HG03060 (cell line): ENCODE data around the gene HLA-DPA1.
A peak's percentile ranks its signal among the peaks of the same experiment; 100 is the strongest.

ENCODE experiments used
- ATAC-seq: cut with Tn5 transposase; IDR thresholded peaks from one replicate; pipeline ENCODE4 v1.9.1; 2021; ENCODE audit warnings: low read depth, moderate number of reproducible peaks; ENCODE audit not compliant: unreplicated experiment

The HLA-DPA1 gene

DNA sequence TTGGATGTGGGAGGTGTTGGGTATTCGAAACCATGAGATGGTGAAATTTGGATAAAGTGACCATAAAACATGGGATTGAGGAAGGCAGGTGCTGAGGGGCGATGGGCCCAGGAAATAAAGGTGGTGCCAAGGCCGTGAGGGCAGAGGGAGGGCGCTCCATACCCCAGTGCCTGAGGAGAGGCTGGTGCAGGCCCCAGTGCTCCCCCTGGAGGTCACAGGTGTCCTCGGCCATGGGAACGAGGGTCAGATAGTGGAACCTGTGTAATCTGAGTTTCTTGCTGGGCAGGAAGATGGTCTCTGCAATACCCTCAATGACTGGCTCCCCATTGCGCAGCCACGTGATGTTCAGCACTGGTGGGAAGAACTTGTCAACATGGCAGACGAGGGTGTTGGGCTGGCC is 18.5 kb upstream of the HLA-DPA1 start:
- ATAC-seq, result no peak

DNA sequence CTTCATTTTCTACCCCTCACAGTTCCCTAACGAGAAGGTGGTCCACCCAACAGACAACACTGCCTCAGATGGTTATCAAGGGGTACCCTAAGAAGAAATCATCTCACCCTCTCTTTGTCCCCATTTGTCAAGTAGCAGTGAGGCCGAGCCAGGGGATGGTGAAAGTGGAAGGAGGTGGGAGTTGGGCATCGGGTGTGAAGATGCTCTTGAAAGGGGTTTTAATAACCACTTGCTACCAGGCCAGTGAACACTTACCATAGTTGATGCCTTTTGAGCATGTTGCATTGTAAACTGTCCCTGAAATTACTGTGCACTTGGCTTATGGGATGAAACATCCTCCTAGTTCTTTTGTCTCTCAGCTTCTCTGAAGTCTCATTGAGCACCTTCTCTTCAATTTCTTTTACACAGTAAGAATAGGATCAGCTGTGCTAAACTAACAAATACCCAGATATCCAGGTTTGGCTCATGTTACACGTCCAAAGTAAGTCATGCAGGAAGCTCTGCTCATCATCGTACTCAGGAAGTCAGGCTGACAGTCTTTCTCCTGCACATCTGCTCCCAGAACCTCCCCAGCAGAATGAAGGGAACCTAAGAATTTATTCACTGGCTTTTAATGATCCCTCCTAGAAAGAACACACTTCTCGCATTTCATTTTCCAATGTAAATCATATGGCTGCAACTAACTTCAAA is 15.6 kb upstream of the HLA-DPA1 start:
- ATAC-seq, result no peak

DNA sequence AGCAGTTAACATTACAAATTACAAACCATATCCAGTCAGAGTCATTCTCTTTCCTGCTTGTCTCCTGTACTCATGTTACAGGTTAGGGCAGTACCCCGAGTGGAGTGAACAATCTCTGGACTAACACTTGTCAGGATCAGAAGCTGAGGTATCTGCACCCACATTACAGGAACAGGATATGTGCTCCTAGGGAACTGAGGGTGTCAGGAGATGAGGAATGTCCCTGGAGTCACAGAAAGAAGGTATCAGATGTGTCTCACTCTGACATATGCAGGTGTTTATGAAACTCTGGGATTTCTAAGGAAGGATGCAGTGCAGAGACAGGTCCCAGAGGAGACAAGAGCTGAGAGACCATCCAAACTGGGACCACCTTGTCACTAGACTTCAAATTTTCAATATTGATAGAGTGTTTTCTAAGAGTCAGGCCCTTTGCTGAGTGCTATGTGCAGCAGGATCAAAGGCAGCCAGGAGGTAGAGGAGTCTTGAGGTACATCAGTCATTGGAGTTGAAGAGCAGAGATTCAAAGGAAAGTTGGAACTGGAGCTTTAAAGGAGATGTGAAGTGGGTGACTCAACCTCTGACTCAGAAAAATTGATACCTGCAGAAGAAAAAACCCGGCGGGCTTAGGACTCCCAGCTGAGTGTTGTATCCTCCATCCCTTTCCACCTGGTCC is 14.9 kb upstream of the HLA-DPA1 start:
- no peak for ATAC-seq

DNA sequence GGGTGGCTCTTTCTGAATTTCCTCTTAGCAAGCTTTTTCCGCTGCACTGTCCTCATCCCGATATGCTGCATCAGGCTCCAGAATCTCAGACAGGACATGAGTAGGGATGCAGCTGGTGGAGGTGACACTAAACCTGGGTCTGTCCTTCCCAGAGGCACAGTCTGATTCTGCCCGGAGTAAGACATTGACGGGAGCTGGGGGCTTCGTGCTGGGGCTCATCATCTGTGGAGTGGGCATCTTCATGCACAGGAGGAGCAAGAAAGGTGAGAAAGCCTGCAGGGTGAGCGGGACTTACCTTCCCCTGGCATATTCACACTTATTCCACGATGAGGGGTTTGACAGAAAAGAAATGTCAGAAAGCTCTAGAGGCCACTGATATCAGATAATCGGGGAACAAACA is 12.2 kb upstream of the HLA-DPA1 start:
- no peak for ATAC-seq

DNA sequence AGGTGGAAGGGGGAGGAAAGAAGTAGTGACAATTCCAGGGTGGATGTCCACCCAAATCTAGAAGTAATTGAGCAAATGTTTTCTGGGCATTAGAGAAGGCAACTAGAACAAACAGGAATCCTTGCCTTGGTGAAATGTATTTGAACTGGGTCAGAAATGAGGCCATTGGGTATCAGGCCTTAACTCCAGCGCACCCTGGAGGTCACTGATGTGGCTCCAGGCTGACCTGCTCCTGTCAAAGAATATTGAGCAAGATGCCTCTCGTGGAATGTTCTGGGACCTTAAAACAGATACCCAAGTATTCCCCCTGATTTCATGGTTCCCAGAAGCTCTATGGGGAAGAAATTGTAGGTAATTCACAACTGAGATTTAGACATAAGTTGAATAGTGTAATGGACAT is 9.3 kb upstream of the HLA-DPA1 start:
- ATAC-seq, result no peak

DNA sequence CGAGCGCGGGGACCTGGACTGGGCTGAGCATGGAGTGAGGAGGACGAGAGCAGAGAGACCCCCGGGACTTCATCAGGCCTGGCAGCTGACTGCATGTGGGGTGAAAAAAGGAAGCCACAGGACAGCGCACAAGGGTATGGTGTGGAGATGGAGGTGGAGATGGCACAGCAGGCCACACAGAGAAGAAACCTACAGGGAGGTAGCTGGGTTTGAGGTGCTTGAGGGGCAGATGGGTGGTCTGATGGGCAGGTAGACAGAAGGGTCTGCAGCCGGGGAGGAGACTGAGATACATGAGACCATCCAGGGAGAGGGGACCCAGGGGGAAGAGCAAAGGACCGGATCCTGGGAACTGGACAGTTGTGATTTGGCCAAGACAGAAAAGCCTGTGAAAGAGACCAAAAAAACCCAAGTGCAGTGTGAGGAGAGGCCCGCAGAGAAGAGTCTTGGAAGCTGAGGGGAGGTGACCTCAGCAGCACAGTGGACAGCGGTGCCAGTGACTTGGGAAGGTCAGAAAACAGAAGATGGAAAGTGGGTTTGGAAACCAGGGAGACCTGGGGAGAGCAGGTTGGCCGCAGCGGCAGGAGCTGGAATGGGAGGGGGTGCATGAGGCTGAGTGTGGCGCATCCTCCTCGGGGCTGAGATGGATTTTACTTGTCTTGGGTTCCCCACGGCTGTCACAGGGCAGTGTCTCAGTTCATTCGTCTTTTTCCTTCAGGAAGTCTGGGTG is 7.8 kb upstream of the HLA-DPA1 start:
- no peak for ATAC-seq

DNA sequence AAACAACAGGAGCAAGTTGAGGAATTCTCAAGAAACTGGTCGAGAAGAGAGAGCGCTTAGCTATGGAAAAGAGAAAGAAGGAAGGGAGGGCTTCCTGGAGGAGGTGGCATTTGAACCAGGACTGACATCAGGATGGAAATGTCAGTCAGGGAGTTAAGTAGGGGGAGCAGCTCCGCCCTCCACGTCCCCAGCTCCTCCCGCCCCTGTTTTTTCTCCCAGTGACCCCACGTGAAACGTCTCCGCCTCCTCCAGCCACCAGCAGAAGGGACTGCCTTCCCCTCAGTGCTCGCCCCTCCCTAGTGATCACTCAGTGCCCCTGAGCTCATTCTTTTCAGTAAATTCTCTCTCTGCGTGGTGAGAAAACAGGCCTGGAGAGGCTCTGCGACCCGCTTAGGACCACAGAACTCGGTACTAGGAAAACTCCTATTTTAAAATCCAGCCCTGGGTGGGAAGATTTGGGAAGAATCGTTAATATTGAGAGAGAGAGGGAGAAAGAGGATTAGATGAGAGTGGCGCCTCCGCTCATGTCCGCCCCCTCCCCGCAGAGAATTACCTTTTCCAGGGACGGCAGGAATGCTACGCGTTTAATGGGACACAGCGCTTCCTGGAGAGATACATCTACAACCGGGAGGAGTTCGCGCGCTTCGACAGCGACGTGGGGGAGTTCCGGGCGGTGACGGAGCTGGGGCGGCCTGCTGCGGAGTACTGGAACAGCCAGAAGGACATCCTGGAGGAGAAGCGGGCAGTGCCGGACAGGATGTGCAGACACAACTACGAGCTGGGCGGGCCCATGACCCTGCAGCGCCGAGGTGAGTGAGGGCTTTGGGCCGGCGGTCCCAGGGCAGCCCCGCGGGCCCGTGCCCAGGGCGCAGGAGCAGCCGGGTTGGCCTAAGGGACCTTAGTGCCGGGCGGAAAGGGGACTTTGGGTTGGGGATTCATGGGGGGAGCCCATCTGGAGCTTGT is 7.0 kb upstream of the HLA-DPA1 start:
- ATAC-seq, result no peak

DNA sequence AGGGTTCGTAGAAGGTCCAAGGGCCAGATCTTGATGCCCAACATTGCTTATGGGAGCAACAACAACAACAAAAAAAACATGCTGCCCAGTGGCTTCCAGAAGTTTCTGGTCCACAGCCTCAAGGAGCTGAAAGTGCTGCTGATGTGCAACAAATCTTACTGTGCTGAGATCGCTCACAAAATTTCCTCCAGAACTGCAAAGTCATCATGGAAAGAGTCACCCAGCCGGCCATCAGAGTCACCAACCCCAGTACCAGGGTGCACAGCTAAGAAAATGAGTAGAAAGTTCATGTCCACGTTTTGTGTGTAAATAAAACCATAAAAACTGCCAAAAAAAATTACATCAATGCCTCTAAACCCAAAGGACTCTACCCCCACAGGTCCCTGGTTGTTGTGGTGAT is 6.1 kb upstream of the HLA-DPA1 start:
- no peak for ATAC-seq

DNA sequence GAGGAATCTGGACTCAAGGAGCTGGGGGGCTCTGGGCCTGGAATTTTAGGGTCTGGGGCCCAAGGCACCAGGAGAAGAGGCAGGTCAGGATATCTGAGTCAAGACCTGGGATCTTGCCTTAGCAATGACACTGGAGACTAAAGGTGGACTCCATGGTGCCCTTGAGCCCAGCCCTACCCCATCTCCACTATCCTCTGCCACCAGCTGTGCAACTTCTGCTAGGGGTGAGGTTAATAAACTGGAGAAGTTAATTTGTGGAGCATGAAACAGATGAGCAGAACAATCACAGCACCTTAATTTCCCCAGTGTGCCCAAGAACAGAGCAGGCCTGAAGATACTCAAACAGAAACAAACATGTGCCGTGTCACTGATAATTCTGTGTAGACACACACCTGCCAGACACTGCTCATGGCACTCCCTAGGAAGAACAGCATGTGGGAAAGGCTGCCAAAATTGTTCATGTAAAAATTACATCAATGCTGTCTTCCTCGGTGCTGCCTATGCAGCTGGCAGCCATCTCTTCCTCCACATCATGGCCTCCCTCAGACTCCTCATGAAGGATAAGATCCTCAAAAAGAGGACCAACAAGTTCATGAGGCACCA is 5.6 kb upstream of the HLA-DPA1 start:
- ATAC-seq, result no peak

DNA sequence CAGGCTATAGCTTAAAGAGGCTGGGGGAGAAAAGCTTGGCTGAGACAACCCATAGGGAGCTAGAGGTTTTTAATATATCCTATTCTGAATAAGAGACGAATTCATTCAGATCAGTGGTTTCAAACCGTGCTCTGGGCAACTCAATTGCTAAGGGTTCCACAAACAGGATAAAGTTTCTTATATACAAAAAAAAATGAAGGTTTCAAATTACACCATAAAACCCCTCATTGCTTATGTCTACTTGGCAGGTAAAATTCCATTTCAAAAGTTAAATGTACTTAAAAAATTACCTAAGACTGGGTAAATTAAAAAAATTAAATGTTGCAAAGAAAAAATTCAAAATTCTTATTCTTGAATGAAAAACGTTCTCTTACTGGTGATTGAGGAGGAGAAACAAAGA is 5.0 kb upstream of the HLA-DPA1 start:
- no peak for ATAC-seq

DNA sequence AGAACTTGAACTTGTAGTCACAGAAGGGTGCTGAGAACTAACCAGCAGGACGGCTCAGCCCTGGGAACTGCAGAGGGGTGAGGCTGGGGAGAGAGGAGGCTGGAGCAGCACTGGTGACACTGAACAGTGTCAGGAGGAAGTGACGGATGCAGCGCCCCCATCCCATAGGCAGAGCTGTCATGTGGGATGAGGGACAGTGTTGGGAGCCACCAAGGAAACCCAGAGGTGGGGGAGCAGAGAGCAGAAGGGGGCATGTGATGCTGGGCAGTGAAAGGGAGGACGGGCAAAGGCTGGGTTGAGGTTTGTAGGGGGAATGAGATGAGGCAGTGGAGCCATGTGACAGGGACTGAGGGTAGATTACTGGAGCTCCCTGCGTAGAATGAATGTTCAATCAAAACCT is 4.5 kb upstream of the HLA-DPA1 start:
- no peak for ATAC-seq

DNA sequence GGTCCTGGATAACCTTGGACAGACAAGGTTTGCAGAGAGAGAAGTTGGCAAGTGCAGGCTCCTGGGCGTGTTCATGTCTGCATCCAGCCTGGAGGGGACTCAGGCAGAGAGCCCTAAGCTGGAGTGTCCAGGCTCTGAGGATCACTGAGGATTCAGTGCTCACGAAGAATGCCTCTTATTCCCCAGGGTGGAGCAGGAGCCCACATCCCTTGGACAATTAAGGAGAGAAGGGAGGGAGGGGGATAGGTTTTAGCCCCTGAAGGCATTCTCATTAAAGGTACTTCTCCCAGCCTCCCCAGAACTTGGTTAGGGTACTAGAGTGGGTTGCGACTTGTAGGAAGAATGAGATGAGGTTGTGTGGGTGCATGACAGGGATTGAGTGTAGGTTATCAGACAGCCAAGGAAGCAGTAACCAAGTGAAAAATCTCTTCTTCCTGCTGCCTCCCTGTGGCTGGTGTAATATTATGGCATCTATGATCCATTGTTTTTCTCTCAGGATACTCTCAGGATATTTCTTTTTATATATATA is 3.0 kb upstream of the HLA-DPA1 start:
- no peak for ATAC-seq

DNA sequence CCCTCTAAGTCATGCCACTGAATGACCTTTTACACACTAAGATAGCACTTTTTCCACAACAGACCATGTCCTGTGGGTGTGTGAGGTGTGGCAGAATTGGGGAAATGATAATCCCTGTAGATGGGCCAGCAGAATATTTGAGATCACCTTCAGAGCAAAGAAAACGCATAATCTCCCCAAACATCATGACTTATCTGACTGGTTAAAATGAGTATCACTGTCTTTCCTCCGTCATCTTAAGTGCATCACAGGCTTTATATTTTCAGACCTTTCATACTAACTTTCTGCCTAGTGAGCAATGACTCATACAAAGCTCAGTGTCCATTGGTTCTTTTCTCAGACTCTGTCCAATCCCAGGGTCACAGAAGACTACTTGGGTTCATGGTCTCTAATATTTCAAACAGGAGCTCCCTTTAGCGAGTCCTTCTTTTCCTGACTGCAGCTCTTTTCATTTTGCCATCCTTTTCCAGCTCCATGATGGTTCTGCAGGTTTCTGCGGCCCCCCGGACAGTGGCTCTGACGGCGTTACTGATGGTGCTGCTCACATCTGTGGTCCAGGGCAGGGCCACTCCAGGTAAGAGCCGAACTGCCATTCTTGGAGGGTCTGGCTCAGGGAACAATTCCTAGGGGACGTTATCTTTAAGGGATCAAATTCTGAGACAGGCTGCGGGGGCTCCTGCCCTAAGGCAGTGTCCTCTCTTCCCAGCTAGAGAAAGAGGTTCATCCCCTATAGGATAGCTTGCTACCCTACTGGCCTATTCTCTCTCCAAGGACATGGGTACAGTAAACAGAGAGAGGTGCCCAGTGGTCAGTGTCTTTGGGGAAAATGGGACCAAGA is 2.3 kb upstream of the HLA-DPA1 start, which contains the start of gene HLA-DPB1:
HLA-DPB1 (plus strand) TSS at position 423 of the 838 bp plus-strand sequence; CDS start at position 475, 52 bp downstream.
- ATAC-seq, result peak; percentile 67

DNA sequence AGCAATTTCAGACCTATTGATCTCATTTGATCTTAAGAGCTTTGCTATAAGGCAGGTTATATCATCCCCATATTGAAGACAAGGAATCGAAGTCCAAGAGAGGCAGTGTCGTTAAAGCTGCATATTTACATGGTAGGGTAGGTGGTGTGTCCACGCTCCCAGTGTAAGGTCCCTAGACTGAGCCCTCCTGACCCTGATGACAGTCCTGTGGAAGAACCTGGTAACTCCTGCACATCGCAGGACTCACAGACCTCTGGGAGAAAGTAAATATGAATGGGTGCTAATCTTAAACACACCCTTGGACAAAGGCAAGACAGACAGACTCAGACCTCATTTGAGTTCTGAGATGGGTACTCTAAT is 1.7 kb upstream of the HLA-DPA1 start:
- ATAC-seq, result peak; percentile 1

DNA sequence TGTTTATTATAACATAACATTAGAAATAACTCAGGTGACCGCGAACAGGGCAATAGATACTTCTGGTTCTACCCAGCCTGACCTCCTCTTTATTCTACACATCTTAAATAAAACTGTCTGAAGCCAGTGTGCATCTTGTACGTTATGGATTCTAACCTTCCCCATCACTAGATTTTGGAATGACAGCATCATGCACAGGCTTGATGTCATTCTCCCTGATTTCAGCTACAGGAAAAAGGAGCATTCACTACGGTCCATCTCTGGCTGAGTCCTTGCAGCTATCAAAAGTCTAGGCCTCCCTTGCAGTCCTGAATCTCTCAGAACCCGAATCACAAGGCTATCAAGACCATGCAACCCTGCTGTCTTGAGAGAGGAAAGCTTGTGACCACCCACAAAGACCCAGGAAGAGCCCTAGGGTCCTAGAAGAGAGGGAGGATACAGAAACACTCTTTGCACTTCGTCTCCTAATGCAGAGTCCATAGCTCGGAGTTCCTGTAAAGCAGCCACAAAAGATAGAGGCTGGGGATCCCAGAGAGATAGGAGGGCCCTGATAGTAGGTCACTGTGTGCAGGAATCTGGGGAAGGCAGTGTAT is 845 bp downstream of the HLA-DPA1 start:
- no peak for ATAC-seq

DNA sequence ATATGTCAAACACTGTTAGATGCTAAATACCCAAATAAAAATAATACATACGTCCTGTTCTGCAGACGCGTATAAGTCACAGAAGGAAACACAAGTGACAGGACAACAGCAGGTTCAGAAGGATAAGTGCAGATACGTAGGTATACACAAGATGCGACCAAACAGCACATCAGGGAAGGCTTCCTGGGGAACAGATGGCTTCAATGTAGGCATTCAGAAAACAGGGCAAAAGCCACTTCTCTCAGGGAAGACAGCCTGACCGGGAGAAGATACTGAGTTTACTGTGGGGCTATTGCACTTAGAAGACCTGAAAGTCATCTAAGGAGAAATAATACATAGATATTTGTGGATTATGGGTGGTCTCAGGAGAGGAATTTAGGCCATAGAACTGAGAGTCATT is 1.9 kb downstream of the HLA-DPA1 start:
- ATAC-seq, result no peak

DNA sequence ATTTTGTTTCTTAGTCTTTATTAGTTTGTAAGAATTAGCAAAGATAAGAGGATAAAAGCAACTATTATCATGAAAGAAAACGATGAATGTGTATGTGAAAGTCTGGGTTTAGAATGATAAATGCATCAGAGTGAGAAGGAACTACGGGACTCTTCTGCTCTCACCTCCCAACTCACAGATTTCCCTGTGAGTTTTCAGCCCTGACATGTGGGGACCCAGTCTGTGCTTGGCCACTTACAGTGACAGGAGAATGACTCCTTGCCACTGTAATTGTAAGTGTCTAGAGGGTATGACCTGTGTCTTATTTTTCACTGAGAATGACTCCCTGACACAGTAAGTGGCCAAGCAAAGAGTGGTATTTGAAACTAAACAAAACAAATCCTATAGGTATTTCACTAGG is 2.5 kb downstream of the HLA-DPA1 start:
- no peak for ATAC-seq

DNA sequence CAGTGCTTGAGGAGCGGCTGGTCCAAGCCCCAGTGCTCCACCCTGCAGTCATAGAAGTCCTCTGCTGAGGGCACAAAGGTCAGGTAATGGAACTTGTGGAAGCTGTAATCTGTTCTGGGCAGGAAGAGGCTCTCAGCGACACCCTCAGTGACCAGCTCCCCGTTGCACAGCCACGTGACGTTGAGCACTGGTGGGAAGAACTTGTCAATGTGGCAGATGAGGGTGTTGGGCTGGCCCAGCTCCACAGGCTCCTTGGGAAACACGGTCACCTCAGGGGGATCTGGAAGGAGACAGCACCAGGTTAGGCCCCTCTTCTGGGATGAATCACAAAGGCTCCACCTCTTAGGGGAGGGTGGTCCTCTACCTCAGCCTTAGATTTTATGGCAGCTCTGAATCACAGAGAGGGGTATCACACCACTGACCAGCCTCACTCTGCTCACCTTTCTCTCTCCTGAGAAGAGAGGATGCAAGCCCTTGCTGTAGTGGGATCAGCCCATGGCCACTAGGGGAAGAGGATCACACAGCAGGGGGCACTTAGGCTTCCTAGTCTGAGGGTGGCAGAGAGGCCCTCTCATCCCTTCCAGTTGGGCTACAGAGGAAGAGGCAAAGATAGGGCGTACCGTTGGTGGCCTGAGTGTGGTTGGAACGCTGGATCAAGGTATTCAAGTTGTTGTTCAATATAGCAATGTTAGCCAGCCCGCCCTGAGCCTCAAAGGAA is 4.3 kb downstream of the HLA-DPA1 start:
- ATAC-seq, result no peak
